ENCODE results near the gene SH3YL1.

Gene SH3YL1

GRCh38 chr2:213932-214693, 49.7 kb downstream of the SH3YL1 start:
- no peak for DNase-seq

- DNase-seq: no peak
These were observed 52.2 kb downstream of the SH3YL1 start for GRCh38 chr2:211486-212184.

GRCh38 chr2:210660-211059, 53.2 kb downstream of the SH3YL1 start:
- no peak for DNase-seq

GRCh38 chr2:209470-209869, 54.4 kb downstream of the SH3YL1 start:
- DNase-seq: no peak

GRCh38 chr2:208335-208734, 55.5 kb downstream of the SH3YL1 start:
- DNase-seq: no peak

GRCh38 chr2:203984-204383, 59.8 kb downstream of the SH3YL1 start:
- DNase-seq: no peak

- no peak for DNase-seq
These were observed 60.4 kb downstream of the SH3YL1 start for GRCh38 chr2:203401-203800.

- DNase-seq: no peak
These were observed 60.9 kb downstream of the SH3YL1 start for GRCh38 chr2:202945-203344.

- DNase-seq: no peak
These were observed 62.0 kb downstream of the SH3YL1 start for GRCh38 chr2:201648-202433.

GRCh38 chr2:199041-199966, 64.5 kb downstream of the SH3YL1 start:
- no peak for DNase-seq

GRCh38 chr2:196406-196805, 67.4 kb downstream of the SH3YL1 start:
- DNase-seq: no peak

GRCh38 chr2:195932-196331, 67.9 kb downstream of the SH3YL1 start:
- no peak for DNase-seq

GRCh38 chr2:193141-193671, 70.6 kb downstream of the SH3YL1 start:
- peak; percentile 40 for DNase-seq

- no peak for DNase-seq
These were observed 72.3 kb downstream of the SH3YL1 start for GRCh38 chr2:191311-192190.

- DNase-seq: no peak
These were observed 76.0 kb downstream of the SH3YL1 start for GRCh38 chr2:187825-188224.

GRCh38 chr2:185221-185620, 78.6 kb downstream of the SH3YL1 start:
- no peak for DNase-seq

GRCh38 chr2:184695-185094, 79.1 kb downstream of the SH3YL1 start:
- no peak for DNase-seq

- DNase-seq: no peak
These were observed 81.2 kb downstream of the SH3YL1 start for GRCh38 chr2:182509-183122.

GRCh38 chr2:180311-180710, 83.5 kb downstream of the SH3YL1 start:
- no peak for DNase-seq

GRCh38 chr2:179886-180285, 83.9 kb downstream of the SH3YL1 start:
- no peak for DNase-seq

- no peak for DNase-seq
These were observed 86.1 kb downstream of the SH3YL1 start for GRCh38 chr2:177733-178132.
